Epithelial cell of esophagus (primary cell): Measurements from ENCODE around the gene C1orf210.

Source experiments
- DNase-seq: peaks from one replicate; pipeline ENCODE4 v3.0.0; 2010; ENCODE audit warnings: low read depth
- H3K4me3 ChIP-seq: 2 replicates; pipeline ENCODE4 v1.5.1; 2011; ENCODE audit warnings: mild to moderate bottlenecking, low read length, control low read depth
- CTCF ChIP-seq: IDR thresholded peaks from 2 replicates; pipeline ENCODE4 v1.5.1; 2011; ENCODE audit warnings: low read depth, mild to moderate bottlenecking, low read length, control low read depth, inconsistent platforms; ENCODE audit not compliant: insufficient read depth; ENCODE audit errors: missing control alignments

C1orf210 gene

GRCh38 chr1:43280692-43281091 is 4.7 kb downstream of the C1orf210 start:
- TF ChIP-seq CTCF: no peak
- H3K4me3 ChIP-seq: no peak overlapping the region
- DNase-seq: no peak

- no peak for TF ChIP-seq CTCF
- H3K4me3 ChIP-seq: no peak overlapping the region
- DNase-seq: no peak
Observed at GRCh38 chr1:43279666-43280065, 5.7 kb downstream of the C1orf210 start.

GRCh38 chr1:43279161-43279560 is 6.2 kb downstream of the C1orf210 start:
- no peak overlapping the region for H3K4me3 ChIP-seq
- TF ChIP-seq CTCF: no peak
- DNase-seq: no peak

GRCh38 chr1:43277116-43277876 is 8.1 kb downstream of the C1orf210 start:
- no peak for TF ChIP-seq CTCF
- no peak for DNase-seq

DNA sequence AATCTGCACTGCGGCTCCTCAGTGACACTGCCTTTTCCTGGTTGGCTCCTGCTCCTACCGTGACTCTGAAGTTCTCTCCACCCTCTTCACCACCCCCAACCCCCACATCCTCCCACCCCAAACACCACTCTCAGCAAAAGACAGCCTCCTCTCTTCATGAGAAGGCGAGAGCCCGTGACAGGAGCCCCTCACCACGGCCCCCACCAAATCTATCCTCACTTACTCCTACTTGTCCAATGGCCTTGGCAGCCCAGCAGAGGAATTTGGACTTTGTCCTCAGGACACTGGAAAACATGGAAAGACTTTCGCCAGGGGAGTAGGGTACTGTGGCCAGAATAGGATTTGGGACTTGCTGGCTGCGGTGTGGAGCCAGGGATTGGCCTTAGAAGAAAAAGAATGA is 8.7 kb downstream of the C1orf210 start:
- H3K4me3 ChIP-seq: no peak overlapping the region
- no peak for DNase-seq
- TF ChIP-seq CTCF: no peak

More at GRCh38 chr1:43277116-43277876, 8.1 kb downstream of the C1orf210 start:
- no peak overlapping the region for H3K4me3 ChIP-seq

GRCh38 chr1:43275826-43276620 is 9.4 kb downstream of the C1orf210 start:
- no peak for DNase-seq
- H3K4me3 ChIP-seq: no peak overlapping the region
- TF ChIP-seq CTCF: no peak
